NCI-H2196 treated with DMSO at 0.1 percent for 48 hours (cell line): ENCODE measurements around the gene TTC7B.

Source experiments
- DNase-seq: peaks from one replicate; lab custom pipeline; 2025; ENCODE audit not compliant: unreplicated experiment; lab: John Stamatoyannopoulos, UW

The TTC7B gene

GRCh38 chr14:90624732-90625400 lies 191.4 kb downstream of the TTC7B start:
- DNase-seq: no peak

- DNase-seq: no peak
These were observed 192.0 kb downstream of the TTC7B start for GRCh38 chr14:90624227-90624626.

GRCh38 chr14:90621201-90621600 lies 195.0 kb downstream of the TTC7B start:
- DNase-seq: no peak

GRCh38 chr14:90620568-90621077 lies 195.6 kb downstream of the TTC7B start:
- no peak for DNase-seq

GRCh38 chr14:90619911-90620310 lies 196.3 kb downstream of the TTC7B start:
- no peak for DNase-seq

GRCh38 chr14:90617961-90618360 lies 198.3 kb downstream of the TTC7B start:
- no peak for DNase-seq

- no peak for DNase-seq
These were observed 199.3 kb downstream of the TTC7B start for GRCh38 chr14:90616881-90617280.

- no peak for DNase-seq
These were observed 199.9 kb downstream of the TTC7B start for GRCh38 chr14:90616313-90616712.

GRCh38 chr14:90615517-90616060 lies 200.6 kb downstream of the TTC7B start:
- DNase-seq: no peak

GRCh38 chr14:90614696-90615516 lies 201.3 kb downstream of the TTC7B start:
- DNase-seq: no peak

- no peak for DNase-seq
These were observed 202.2 kb downstream of the TTC7B start for GRCh38 chr14:90613997-90614396.

- no peak for DNase-seq
These were observed 202.8 kb downstream of the TTC7B start for GRCh38 chr14:90613453-90613852.

- DNase-seq: no peak
These were observed 203.4 kb downstream of the TTC7B start for GRCh38 chr14:90612801-90613200.

GRCh38 chr14:90611936-90612335 lies 204.3 kb downstream of the TTC7B start:
- no peak for DNase-seq

GRCh38 chr14:90611501-90611900 lies 204.7 kb downstream of the TTC7B start:
- DNase-seq: no peak

- no peak for DNase-seq
These were observed 205.7 kb downstream of the TTC7B start for GRCh38 chr14:90610346-90611040.

GRCh38 chr14:90609376-90609775 lies 206.9 kb downstream of the TTC7B start:
- DNase-seq: no peak

- DNase-seq: no peak
These were observed 207.3 kb downstream of the TTC7B start for GRCh38 chr14:90608929-90609341.

GRCh38 chr14:90608281-90608680 lies 207.9 kb downstream of the TTC7B start:
- no peak for DNase-seq

- DNase-seq: no peak
These were observed 209.1 kb downstream of the TTC7B start for GRCh38 chr14:90607141-90607540.

GRCh38 chr14:90606434-90606833 lies 209.8 kb downstream of the TTC7B start:
- no peak for DNase-seq
